ENCODE measurements around the gene NTMT2.
A peak's percentile ranks its signal among the peaks of the same experiment; 100 is the strongest.

NTMT2 gene

GRCh38 chr1:170131984-170132383 is 13.8 kb upstream of the NTMT2 start:
- no peak overlapping the region for H3K27ac ChIP-seq (ENCODE audit: low read depth, low read length)
- H3K9me3 ChIP-seq (ENCODE audit: control insufficient read depth, insufficient read depth, low read depth, low read length), result no peaks in the 10 kb centered on the region
- peaks cover 6% of the 10 kb centered on the region for H3K4me1 ChIP-seq (ENCODE audit: control insufficient read depth, insufficient read depth, low read length)
- H3K9ac ChIP-seq (ENCODE audit: low read length), result no peak overlapping the region
- H3K27me3 ChIP-seq (ENCODE audit: control insufficient read depth, insufficient read depth, low read length), result no peaks in the 10 kb centered on the region
- no peak overlapping the region for H3K4me3 ChIP-seq (ENCODE audit: low read depth, low read length)
- no peaks in the 10 kb centered on the region for H3K36me3 ChIP-seq (ENCODE audit: control insufficient read depth, insufficient read depth, low read length)

- H3K36me3 ChIP-seq (ENCODE audit: control insufficient read depth, insufficient read depth, low read length), result no peaks in the 10 kb centered on the region
- no peaks in the 10 kb centered on the region for H3K9me3 ChIP-seq (ENCODE audit: control insufficient read depth, insufficient read depth, low read depth, low read length)
- H3K4me3 ChIP-seq (ENCODE audit: low read depth, low read length), result no peak overlapping the region
- H3K27ac ChIP-seq (ENCODE audit: low read depth, low read length), result no peak overlapping the region
- peaks cover 5% of the 10 kb centered on the region for H3K4me1 ChIP-seq (ENCODE audit: control insufficient read depth, insufficient read depth, low read length)
- H3K27me3 ChIP-seq (ENCODE audit: control insufficient read depth, insufficient read depth, low read length), result no peaks in the 10 kb centered on the region
- H3K9ac ChIP-seq (ENCODE audit: low read length), result no peak overlapping the region
Measured at GRCh38 chr1:170133766-170134495, 11.8 kb upstream of the NTMT2 start.

DNA sequence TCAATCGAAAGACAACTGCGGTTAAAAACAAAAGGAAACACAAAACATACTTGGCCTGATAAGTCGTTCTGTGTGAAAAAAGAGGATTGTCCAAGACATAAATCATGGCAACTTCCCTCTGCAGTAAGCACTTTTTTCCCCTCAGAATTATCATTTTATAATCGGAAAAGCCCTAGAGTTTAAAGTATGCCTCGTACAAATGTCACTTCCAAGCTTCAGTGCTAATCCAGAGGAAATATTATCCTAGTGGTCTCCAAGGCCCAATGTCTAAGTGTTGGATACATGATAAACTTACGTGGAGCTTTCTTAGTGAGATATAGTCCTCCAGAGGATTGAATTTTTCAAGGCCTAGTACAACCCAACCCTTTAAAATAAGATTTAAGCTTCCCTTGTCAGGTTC is 11.2 kb upstream of the NTMT2 start:
- Histone ChIP-seq H3K4me3 (ENCODE audit: low read depth, low read length) (no peak overlapping the region), H3K27ac (ENCODE audit: low read depth, low read length) (no peak overlapping the region), H3K27me3 (ENCODE audit: control insufficient read depth, insufficient read depth, low read length) (no peaks in the 10 kb centered on the region), H3K9me3 (ENCODE audit: control insufficient read depth, insufficient read depth, low read depth, low read length) (no peaks in the 10 kb centered on the region), H3K36me3 (ENCODE audit: control insufficient read depth, insufficient read depth, low read length) (no peaks in the 10 kb centered on the region), H3K4me1 (ENCODE audit: control insufficient read depth, insufficient read depth, low read length) (peaks cover 5% of the 10 kb centered on the region), H3K9ac (ENCODE audit: low read length) (no peak overlapping the region)

- peaks cover 8% of the 10 kb centered on the region; the same call in 1 of the 2 replicates for H3K9me3 ChIP-seq (ENCODE audit: control insufficient read depth, insufficient read depth, low read depth, low read length)
- H3K27me3 ChIP-seq (ENCODE audit: control insufficient read depth, insufficient read depth, low read length), result no peaks in the 10 kb centered on the region
- H3K4me1 ChIP-seq (ENCODE audit: control insufficient read depth, insufficient read depth, low read length), result peaks cover 9% of the 10 kb centered on the region
- no peak overlapping the region for H3K4me3 ChIP-seq (ENCODE audit: low read depth, low read length)
- no peak overlapping the region for H3K9ac ChIP-seq (ENCODE audit: low read length)
- H3K27ac ChIP-seq (ENCODE audit: low read depth, low read length), result no peak overlapping the region
- no peaks in the 10 kb centered on the region for H3K36me3 ChIP-seq (ENCODE audit: control insufficient read depth, insufficient read depth, low read length)
Measured at GRCh38 chr1:170140371-170140770, 5.4 kb upstream of the NTMT2 start.

GRCh38 chr1:170145061-170145460 is 698 bp upstream of the NTMT2 start:
- peaks cover 27% of the 10 kb centered on the region for H3K4me1 ChIP-seq (ENCODE audit: control insufficient read depth, insufficient read depth, low read length)
- peak overlapping the region; percentile 19 for H3K9ac ChIP-seq (ENCODE audit: low read length)
- peak overlapping the region; percentile 13; the same call in 1 of the 2 replicates for H3K4me3 ChIP-seq (ENCODE audit: low read depth, low read length)
- H3K36me3 ChIP-seq (ENCODE audit: control insufficient read depth, insufficient read depth, low read length), result no peaks in the 10 kb centered on the region
- peaks cover 8% of the 10 kb centered on the region; the same call in 1 of the 2 replicates for H3K9me3 ChIP-seq (ENCODE audit: control insufficient read depth, insufficient read depth, low read depth, low read length)
- no peaks in the 10 kb centered on the region for H3K27me3 ChIP-seq (ENCODE audit: control insufficient read depth, insufficient read depth, low read length)
- peak overlapping the region; percentile 27; the same call in 1 of the 2 replicates for H3K27ac ChIP-seq (ENCODE audit: low read depth, low read length)

GRCh38 chr1:170146720-170147263 is 1.0 kb downstream of the NTMT2 start:
- Histone ChIP-seq H3K4me1 (ENCODE audit: control insufficient read depth, insufficient read depth, low read length) (peaks cover 27% of the 10 kb centered on the region), H3K9me3 (ENCODE audit: control insufficient read depth, insufficient read depth, low read depth, low read length) (peaks cover 8% of the 10 kb centered on the region; the same call in 1 of the 2 replicates), H3K36me3 (ENCODE audit: control insufficient read depth, insufficient read depth, low read length) (no peaks in the 10 kb centered on the region), H3K27me3 (ENCODE audit: control insufficient read depth, insufficient read depth, low read length) (no peaks in the 10 kb centered on the region), H3K27ac (ENCODE audit: low read depth, low read length) (peak overlapping the region; percentile 84; the same call in 1 of the 2 replicates), H3K4me3 (ENCODE audit: low read depth, low read length) (peak overlapping the region; percentile 18; the same call in 1 of the 2 replicates), H3K9ac (ENCODE audit: low read length) (peak overlapping the region; percentile 61)

GRCh38 chr1:170149241-170149640 is 3.5 kb downstream of the NTMT2 start:
- Histone ChIP-seq H3K4me1 (ENCODE audit: control insufficient read depth, insufficient read depth, low read length) (peaks cover 27% of the 10 kb centered on the region), H3K27ac (ENCODE audit: low read depth, low read length) (no peak overlapping the region), H3K9me3 (ENCODE audit: control insufficient read depth, insufficient read depth, low read depth, low read length) (peaks cover 16% of the 10 kb centered on the region), H3K9ac (ENCODE audit: low read length) (no peak overlapping the region), H3K4me3 (ENCODE audit: low read depth, low read length) (no peak overlapping the region), H3K27me3 (ENCODE audit: control insufficient read depth, insufficient read depth, low read length) (no peaks in the 10 kb centered on the region), H3K36me3 (ENCODE audit: control insufficient read depth, insufficient read depth, low read length) (no peaks in the 10 kb centered on the region)

- H3K27ac ChIP-seq (ENCODE audit: low read depth, low read length), result no peak overlapping the region
- no peaks in the 10 kb centered on the region for H3K36me3 ChIP-seq (ENCODE audit: control insufficient read depth, insufficient read depth, low read length)
- no peak overlapping the region for H3K9ac ChIP-seq (ENCODE audit: low read length)
- H3K9me3 ChIP-seq (ENCODE audit: control insufficient read depth, insufficient read depth, low read depth, low read length), result peaks cover 18% of the 10 kb centered on the region
- H3K4me3 ChIP-seq (ENCODE audit: low read depth, low read length), result no peak overlapping the region
- no peaks in the 10 kb centered on the region for H3K27me3 ChIP-seq (ENCODE audit: control insufficient read depth, insufficient read depth, low read length)
- H3K4me1 ChIP-seq (ENCODE audit: control insufficient read depth, insufficient read depth, low read length), result peaks cover 21% of the 10 kb centered on the region
Measured at GRCh38 chr1:170150016-170150415, 4.3 kb downstream of the NTMT2 start.

DNA sequence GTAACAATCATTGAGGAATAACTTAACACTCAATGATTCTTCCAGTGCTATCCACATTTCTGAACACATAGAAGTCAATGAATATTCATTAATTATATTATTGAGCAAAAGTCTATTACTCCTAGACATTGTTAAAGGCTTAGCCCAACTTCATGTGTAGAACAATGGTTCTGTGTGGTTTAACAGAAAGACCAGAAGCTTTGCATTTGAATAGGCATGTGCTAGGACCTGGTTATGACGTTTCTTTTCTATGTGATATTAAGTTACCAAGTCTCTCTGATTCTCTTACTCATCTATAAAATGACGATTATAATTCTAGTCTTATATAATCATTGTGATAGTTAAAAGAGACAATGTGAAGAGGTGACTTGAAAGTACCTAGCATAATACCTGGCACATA is 5.2 kb downstream of the NTMT2 start:
- H3K36me3 ChIP-seq (ENCODE audit: control insufficient read depth, insufficient read depth, low read length), result no peaks in the 10 kb centered on the region
- H3K4me3 ChIP-seq (ENCODE audit: low read depth, low read length), result no peak overlapping the region
- peaks cover 20% of the 10 kb centered on the region for H3K9me3 ChIP-seq (ENCODE audit: control insufficient read depth, insufficient read depth, low read depth, low read length)
- no peaks in the 10 kb centered on the region for H3K27me3 ChIP-seq (ENCODE audit: control insufficient read depth, insufficient read depth, low read length)
- H3K9ac ChIP-seq (ENCODE audit: low read length), result no peak overlapping the region
- H3K4me1 ChIP-seq (ENCODE audit: control insufficient read depth, insufficient read depth, low read length), result peaks cover 14% of the 10 kb centered on the region
- no peak overlapping the region for H3K27ac ChIP-seq (ENCODE audit: low read depth, low read length)

- Histone ChIP-seq H3K27ac (ENCODE audit: low read depth, low read length) (no peak overlapping the region), H3K27me3 (ENCODE audit: control insufficient read depth, insufficient read depth, low read length) (no peaks in the 10 kb centered on the region), H3K4me3 (ENCODE audit: low read depth, low read length) (no peak overlapping the region), H3K4me1 (ENCODE audit: control insufficient read depth, insufficient read depth, low read length) (no peaks in the 10 kb centered on the region), H3K9me3 (ENCODE audit: control insufficient read depth, insufficient read depth, low read depth, low read length) (peaks cover 20% of the 10 kb centered on the region), H3K36me3 (ENCODE audit: control insufficient read depth, insufficient read depth, low read length) (no peaks in the 10 kb centered on the region), H3K9ac (ENCODE audit: low read length) (no peak overlapping the region)
Measured at GRCh38 chr1:170153417-170153816, 7.7 kb downstream of the NTMT2 start.

DNA sequence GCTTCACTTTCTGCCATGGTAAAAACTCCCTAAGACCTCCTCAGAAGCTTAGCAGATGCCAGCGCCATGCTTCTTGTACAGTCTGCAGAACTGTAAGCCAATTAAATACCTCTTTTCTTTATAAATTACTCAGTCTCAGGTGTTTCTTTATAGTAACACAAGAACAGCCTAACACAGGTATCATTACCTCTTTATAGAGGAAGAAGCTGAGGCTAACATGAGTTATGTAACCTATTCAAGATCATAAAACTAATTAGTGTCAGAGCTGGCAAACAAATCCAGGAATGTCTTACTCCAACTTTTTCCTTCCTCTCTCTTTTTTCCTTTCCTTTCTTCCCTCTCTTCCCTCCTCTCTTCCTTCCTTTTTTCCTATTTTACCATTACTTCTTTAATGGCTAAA is 9.3 kb downstream of the NTMT2 start:
- H3K9me3 ChIP-seq (ENCODE audit: control insufficient read depth, insufficient read depth, low read depth, low read length), result peaks cover 20% of the 10 kb centered on the region
- no peak overlapping the region for H3K4me3 ChIP-seq (ENCODE audit: low read depth, low read length)
- H3K9ac ChIP-seq (ENCODE audit: low read length), result no peak overlapping the region
- no peaks in the 10 kb centered on the region for H3K36me3 ChIP-seq (ENCODE audit: control insufficient read depth, insufficient read depth, low read length)
- no peaks in the 10 kb centered on the region for H3K27me3 ChIP-seq (ENCODE audit: control insufficient read depth, insufficient read depth, low read length)
- H3K4me1 ChIP-seq (ENCODE audit: control insufficient read depth, insufficient read depth, low read length), result no peaks in the 10 kb centered on the region
- no peak overlapping the region for H3K27ac ChIP-seq (ENCODE audit: low read depth, low read length)

Data from HUES6 (cell line).